COLO668 (cell line): Measurements from ENCODE around the gene CTNNBL1.
"Not testable (repeated sequence)": the region's sequence is repeated elsewhere in the genome, so short reads cannot be mapped to it uniquely, and the experiment has no call there.

Source experiments
- DNase-seq: peaks from one replicate; lab custom pipeline; 2025; ENCODE audit not compliant: unreplicated experiment; lab: John Stamatoyannopoulos, UW

Gene CTNNBL1

DNA sequence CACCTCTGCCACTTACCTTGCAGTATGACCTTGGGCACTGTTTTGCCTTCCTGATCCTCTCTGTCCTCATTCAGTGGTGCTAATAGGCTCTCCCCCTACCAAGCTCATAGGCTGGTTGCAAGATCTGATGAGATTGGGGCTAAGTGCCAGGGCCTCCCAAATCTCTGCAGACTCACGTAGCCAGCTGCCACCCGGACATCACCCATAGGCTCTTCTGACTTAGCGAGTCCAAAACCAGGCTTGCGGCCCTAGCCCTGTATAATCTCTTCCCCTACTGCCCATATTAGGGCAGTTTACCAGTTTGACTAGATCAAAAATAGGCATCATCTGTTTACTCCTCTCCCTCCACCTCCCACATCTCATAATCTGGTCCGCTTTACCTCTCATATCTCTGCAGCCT, 154.9 kb downstream of the CTNNBL1 start:
- no peak for DNase-seq

DNA sequence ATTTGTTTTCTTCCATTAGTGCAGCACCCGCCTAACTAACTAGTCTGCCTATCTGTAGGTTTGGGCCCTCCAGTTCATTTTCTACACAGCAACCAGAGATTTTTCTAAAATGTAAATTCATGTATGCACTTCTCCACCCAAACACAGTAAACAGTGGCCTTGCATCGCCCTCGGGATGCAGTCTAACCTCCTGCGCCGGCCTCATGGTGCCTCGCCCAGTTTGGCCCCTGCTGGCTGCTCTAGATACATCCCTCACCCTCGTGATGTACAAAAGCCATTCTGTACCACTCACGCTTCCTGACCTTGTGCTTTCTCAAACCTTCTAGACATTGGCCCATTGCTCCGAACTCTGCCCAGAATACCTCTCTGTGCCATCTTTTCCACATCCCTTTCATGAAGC, 155.3 kb downstream of the CTNNBL1 start:
- DNase-seq: no peak

GRCh38 chr20:37849566-37849965, 155.7 kb downstream of the CTNNBL1 start:
- DNase-seq: no peak

DNA sequence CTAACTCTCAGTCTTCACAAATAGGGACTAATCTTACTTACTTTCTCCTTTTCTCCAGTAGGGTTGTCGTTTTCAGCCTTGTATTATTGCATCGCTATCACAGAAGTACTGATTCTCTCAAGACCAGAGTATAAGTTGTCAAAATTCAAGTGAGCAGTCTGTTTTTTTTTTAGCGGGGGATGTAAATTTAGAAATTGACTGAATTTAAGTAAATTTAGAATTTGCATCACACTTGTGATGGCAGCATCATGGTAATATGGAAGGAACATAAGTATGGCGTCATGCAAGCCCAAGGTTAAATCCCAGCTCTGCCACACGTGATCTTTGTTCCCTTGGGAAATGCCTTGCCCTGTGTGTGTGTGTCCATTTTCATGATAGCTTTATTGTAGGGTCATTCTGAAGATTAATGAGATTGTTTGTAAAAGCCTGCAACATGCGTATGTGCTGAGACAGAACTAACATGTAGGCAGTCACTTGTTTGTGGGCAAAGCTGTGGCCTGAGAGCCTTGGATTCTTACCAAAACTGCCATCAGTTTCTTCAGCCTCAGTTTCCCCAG, 156.3 kb downstream of the CTNNBL1 start:
- DNase-seq: no peak

GRCh38 chr20:37850724-37851355, 157.0 kb downstream of the CTNNBL1 start:
- DNase-seq: no peak

DNA sequence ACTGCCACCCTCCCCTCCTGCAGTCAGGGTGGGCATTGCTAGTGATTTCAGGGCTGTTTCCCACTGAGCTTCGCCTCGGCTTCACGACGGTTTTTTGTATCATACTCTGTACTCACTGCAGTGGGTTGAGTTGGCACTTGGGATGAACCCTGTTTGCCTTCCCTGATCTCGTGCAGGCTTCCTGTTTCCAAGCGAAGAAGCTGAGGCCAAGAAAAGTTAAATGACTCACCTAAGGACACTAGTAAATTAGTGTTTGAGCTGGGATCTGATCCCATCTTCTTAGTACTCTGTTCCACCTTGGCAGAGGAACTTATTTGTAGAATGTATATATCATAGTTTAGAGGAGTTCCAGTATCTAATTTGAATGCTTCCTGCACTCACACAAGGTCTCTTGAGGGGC, 158.8 kb downstream of the CTNNBL1 start:
- no peak for DNase-seq

DNA sequence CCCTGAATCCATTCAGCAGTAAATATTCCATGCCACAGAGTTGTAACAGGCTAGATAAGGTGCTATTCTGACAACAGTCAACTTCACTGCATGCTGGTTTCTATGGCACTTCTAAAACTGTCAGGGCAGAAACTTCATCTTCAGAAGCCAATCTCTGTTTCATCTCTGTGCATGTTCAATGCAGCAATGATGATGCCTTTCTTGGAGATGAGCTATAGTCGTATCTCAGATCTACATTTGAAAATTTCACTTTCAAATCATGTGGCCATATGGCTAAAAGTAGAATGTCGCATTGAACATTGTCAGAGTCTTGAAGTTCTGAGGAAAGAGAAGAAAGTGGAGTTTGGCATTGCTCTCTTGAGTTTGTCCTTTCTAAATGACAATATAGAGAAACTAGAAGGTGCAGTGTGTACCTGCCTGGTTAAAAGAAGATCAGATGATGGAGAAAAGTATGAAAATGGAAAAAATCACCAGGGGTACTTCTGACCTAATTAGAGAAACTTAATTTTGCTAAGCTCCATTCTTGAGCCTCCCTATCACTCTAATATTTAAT, 160.1 kb downstream of the CTNNBL1 start:
- no peak for DNase-seq

DNA sequence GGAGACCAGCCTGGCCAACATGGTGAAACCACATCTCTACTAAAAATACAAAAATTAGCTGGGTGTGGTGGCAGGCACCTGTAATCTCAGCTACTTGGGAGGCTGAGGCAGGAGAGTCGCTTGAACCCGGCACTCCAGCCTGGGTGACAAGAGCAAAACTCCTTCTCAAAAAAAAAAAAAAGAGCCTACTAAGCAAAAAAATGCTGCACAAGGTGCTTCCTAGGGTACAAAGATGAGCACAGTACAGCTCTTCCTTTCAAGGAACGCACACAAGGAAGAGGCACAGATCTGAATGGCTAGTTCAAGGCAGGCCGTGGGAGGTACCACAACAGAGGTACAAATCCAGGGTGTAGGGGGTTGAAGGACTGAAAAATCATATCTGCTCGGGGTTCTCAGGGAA, 162.2 kb downstream of the CTNNBL1 start:
- DNase-seq: not testable (repeated sequence)

- DNase-seq: no peak
Observed at GRCh38 chr20:37856932-37857660, 163.3 kb downstream of the CTNNBL1 start.

DNA sequence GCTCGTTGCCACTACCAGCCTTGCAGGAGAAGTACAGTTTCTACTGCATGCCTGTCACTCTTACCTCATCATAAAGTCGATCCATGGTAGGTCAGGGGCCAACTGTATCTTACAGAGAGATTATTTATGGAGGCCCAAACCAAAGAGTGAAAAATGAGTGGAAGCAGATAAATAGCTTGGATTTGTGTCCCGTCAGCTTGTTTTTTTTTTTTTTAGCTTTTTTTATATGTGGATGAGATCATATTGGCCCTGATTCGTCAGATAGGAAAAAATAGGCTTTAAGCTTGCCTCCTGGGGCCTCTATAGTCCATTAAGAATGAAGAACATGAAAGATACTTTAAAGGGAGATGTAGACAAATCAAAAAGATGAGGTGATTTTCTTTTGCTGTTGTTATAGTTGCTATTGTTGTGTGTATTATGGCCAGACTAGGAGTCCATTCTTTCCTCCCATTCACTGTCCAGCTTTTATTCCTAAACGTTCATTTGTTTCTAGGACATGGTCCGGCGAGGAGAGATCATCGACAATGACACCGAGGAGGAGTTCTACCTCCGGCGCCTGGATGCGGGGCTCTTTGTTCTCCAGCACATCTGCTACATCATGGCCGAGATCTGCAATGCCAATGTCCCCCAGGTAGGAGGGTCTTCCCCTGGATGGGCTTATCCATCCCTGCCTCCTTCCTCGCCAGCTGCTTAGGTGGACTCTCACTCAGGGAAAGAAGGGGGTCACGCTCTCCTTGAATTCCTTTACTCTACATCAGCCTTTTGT, 165.8 kb downstream of the CTNNBL1 start:
- no peak for DNase-seq

DNA sequence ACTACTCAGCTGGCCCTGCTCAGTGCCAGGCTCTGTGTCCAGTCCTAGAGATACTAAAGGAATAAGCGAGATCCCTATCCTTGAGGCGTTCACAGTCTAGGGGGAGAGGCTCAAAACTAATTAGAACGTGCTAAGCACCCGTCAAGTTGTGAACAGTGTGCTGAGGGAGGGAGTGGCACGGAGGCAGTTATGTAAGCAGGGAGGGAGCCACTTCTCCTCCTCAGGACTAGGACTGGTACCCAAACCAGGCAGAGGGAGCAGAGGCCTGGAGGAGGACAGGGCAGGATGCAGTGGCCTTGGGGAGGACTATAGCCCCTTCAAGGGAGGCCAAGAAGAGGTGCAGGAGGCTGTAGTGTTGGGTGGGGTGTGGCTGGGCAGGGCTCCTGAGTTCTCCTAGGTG, 169.5 kb downstream of the CTNNBL1 start:
- DNase-seq: no peak

DNA sequence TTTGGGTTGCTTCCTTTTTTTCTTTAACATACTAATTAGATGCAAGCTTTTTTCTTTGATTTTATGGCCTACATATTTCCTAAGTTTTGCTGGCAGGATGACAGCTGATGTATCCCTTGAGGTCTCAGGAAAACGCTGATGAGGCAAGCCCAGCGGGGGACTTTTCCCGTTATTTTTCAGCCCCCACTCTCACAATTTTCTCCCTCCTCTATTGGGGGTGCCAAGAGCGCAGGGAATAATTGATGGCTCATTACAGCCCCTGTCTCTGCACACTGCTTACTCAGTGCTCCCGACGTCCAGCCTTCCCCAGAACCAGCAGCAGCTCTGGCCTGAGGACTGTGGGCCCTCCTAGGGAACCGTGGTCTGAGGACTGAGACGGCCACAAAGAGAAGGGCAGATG, 170.5 kb downstream of the CTNNBL1 start:
- DNase-seq: no peak

- DNase-seq: no peak
Observed at GRCh38 chr20:37866051-37866450, 172.2 kb downstream of the CTNNBL1 start.

- DNase-seq: no peak
Observed at GRCh38 chr20:37867289-37868195, 173.7 kb downstream of the CTNNBL1 start.

DNA sequence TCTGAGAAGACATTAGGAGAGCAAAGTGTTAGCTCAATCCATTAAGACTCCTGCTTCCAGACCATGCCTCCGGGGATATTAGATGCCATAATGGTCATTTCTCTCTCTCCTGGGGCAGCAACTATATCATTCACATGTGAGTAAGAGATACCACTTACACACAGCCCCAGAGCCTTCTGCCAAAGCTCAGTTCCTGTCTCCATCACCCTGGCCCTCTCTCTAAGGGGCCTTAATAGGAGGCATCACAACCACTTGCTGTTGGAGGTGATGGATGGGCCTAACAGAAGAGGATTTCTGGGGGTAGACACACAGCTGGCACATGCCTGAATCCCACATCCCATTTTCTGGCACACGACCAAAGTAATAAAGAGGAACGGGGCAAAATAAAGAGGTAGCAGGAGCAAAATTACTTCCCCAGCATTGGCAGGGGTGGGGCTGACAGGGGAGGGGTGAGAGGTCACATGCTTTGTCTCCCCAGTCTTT, 175.1 kb downstream of the CTNNBL1 start:
- DNase-seq: no peak

DNA sequence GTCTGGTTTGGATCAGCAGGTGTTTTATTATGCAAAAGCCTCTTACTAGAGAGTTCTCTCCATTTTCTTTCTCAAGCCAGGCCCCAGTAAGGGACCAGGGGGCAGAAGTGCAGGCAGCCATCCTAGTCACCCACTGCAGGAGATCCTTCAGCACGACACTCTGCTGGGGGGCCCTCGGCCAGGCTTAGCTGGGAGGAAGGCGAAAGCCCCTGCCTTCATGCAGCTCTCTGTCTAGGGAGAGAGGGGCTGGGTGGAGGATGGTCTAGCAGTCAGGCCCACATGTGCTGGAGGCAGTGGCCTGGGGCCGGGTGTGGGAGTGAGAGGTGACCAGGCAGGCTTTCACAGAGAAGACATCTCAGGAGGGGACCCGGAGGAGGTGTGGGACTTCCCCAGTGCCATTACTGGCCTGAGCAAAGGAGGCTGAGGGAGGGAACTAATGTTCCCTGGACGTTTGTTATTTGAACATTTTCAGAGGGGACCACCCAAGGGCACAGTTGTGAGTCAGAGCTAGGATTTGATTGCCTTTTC, 175.6 kb downstream of the CTNNBL1 start:
- no peak for DNase-seq

DNA sequence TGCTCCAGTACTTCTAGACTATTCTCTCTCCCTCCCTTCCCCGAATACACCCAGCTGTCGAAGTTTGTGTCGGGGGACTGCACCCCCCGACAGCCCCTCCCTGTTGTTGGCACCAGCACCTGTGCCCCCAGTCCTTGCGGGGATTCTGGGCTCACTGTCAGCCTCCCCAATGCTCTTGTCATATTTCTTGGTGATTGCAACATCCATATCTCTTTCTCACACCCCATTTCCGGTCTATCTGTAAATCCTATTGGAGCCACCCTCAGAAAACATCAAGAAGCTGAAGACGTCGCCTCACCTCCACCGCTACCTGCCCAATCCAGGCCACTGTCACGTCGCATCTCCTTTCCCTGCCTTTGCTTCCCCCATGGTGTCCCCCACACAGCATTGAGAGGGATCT, 176.5 kb downstream of the CTNNBL1 start:
- DNase-seq: no peak

- no peak for DNase-seq
Observed at GRCh38 chr20:37871751-37872150, 177.9 kb downstream of the CTNNBL1 start.

- no peak for DNase-seq
Observed at GRCh38 chr20:37872161-37872560, 178.3 kb downstream of the CTNNBL1 start.

DNA sequence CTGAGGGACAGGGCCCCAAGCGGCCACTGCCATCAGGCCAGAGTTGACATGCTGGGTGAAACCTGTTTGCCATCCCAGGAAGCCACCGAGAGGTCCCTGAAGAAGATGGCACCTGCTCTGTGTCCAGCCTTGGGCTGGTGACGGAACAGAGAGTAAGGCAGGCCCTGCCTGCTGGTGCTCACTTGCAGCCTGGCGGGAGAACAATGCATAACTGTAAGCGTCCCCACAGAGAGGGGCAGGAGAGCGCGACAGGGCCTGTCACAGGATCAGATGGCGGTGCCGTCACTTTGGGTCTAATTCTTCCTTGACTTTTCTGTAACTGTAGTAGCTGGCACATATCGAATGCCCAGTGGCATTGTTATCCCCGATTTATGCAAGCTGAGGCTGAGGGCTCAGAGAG, 180.1 kb downstream of the CTNNBL1 start:
- no peak for DNase-seq
